ENCODE results near the gene MTG2.

The MTG2 gene

DNA sequence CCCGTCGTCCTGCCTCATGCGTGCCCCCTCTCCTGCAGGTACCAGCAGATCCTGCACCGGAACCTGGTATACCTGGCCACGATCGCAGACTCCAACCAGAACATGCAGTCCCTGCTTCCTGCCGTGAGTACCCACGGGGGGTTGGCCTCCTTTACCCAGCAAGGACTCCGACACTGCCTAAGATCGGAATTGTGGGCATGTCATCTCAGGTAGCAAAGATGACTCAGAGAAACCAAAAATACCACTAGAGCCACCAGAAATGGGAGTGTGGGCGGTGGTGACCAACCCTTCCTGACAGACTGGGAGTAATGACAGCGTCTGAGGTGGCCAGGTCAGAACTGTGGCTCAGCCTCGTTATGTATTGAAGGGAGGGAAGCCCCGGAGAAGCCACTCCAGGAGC, 23.0 kb upstream of the MTG2 start:
- H4K20me1 ChIP-seq (ENCODE audit: insufficient read depth, low read length) = peaks cover 8% of the 10 kb centered on the region

GRCh38 chr20:62160253-62160652, 22.6 kb upstream of the MTG2 start:
- H3K4me2 ChIP-seq (ENCODE audit: low read length) = no peak overlapping the region
- H3K36me3 ChIP-seq (replicated peaks; ENCODE audit: low read depth, low read length) = peaks cover 4% of the 10 kb centered on the region
- no peak overlapping the region for H3K27ac ChIP-seq (ENCODE audit: low read length)
- no peak overlapping the region for H3K9ac ChIP-seq (ENCODE audit: low read length)
- TF ChIP-seq, protein P1, sequence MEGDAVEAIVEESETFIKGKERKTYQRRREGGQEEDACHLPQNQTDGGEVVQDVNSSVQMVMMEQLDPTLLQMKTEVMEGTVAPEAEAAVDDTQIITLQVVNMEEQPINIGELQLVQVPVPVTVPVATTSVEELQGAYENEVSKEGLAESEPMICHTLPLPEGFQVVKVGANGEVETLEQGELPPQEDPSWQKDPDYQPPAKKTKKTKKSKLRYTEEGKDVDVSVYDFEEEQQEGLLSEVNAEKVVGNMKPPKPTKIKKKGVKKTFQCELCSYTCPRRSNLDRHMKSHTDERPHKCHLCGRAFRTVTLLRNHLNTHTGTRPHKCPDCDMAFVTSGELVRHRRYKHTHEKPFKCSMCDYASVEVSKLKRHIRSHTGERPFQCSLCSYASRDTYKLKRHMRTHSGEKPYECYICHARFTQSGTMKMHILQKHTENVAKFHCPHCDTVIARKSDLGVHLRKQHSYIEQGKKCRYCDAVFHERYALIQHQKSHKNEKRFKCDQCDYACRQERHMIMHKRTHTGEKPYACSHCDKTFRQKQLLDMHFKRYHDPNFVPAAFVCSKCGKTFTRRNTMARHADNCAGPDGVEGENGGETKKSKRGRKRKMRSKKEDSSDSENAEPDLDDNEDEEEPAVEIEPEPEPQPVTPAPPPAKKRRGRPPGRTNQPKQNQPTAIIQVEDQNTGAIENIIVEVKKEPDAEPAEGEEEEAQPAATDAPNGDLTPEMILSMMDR (IDR thresholded peaks at IDR 0.05; ENCODE audit: low read depth, low read length) = no peak
- H3K9me3 ChIP-seq (ENCODE audit: insufficient read depth, low read length) = no peaks in the 10 kb centered on the region
- no peaks in the 10 kb centered on the region for H3K4me1 ChIP-seq (ENCODE audit: low read length)
- peaks cover 8% of the 10 kb centered on the region for H4K20me1 ChIP-seq (ENCODE audit: insufficient read depth, low read length)
- H3K27me3 ChIP-seq (ENCODE audit: low read depth, low read length) = no peaks in the 10 kb centered on the region
- H3K4me3 ChIP-seq (ENCODE audit: low read length) = no peak overlapping the region
- no peak overlapping the region for H2AFZ ChIP-seq (ENCODE audit: low read depth, low read length)
- H3K79me2 ChIP-seq (ENCODE audit: low read length) = peaks cover 25% of the 10 kb centered on the region

More for the DNA sequence above, 23.0 kb upstream of the MTG2 start:
- Histone ChIP-seq H3K9me3 (ENCODE audit: insufficient read depth, low read length) (no peaks in the 10 kb centered on the region), H2AFZ (ENCODE audit: low read depth, low read length) (no peak overlapping the region), H3K79me2 (ENCODE audit: low read length) (peaks cover 26% of the 10 kb centered on the region), H3K36me3 (replicated peaks; ENCODE audit: low read depth, low read length) (peaks cover 4% of the 10 kb centered on the region), H3K27me3 (ENCODE audit: low read depth, low read length) (no peaks in the 10 kb centered on the region), H3K4me1 (ENCODE audit: low read length) (no peaks in the 10 kb centered on the region), H3K27ac (ENCODE audit: low read length) (no peak overlapping the region), H3K4me2 (ENCODE audit: low read length) (no peak overlapping the region), H3K4me3 (ENCODE audit: low read length) (no peak overlapping the region), H3K9ac (ENCODE audit: low read length) (no peak overlapping the region)
- TF ChIP-seq EZH2phosphoT487 (IDR thresholded peaks at IDR 0.05; ENCODE audit: low read depth) = no peak
- TF ChIP-seq, protein P1 (IDR thresholded peaks at IDR 0.05; ENCODE audit: low read depth, low read length) = no peak

- H3K27ac ChIP-seq (ENCODE audit: low read length) = no peak overlapping the region
- H3K9me3 ChIP-seq (ENCODE audit: insufficient read depth, low read length) = no peaks in the 10 kb centered on the region
- H3K4me2 ChIP-seq (ENCODE audit: low read length) = no peak overlapping the region
- H3K4me3 ChIP-seq (ENCODE audit: low read length) = no peak overlapping the region
- TF ChIP-seq EZH2phosphoT487 (IDR thresholded peaks at IDR 0.05; ENCODE audit: low read depth) = no peak
- TF ChIP-seq, protein P1 (IDR thresholded peaks at IDR 0.05; ENCODE audit: low read depth, low read length) = no peak
- peaks cover 21% of the 10 kb centered on the region for H3K79me2 ChIP-seq (ENCODE audit: low read length)
- peaks cover 8% of the 10 kb centered on the region for H4K20me1 ChIP-seq (ENCODE audit: insufficient read depth, low read length)
- H3K9ac ChIP-seq (ENCODE audit: low read length) = no peak overlapping the region
- peaks cover 4% of the 10 kb centered on the region for H3K36me3 ChIP-seq (replicated peaks; ENCODE audit: low read depth, low read length)
- no peak overlapping the region for H2AFZ ChIP-seq (ENCODE audit: low read depth, low read length)
- no peaks in the 10 kb centered on the region for H3K27me3 ChIP-seq (ENCODE audit: low read depth, low read length)
- no peaks in the 10 kb centered on the region for H3K4me1 ChIP-seq (ENCODE audit: low read length)
Measured at GRCh38 chr20:62160876-62161275, 22.0 kb upstream of the MTG2 start.

- no peaks in the 10 kb centered on the region for H3K9me3 ChIP-seq (ENCODE audit: insufficient read depth, low read length)
- H3K4me2 ChIP-seq (ENCODE audit: low read length) = no peak overlapping the region
- H3K36me3 ChIP-seq (replicated peaks; ENCODE audit: low read depth, low read length) = peaks cover 4% of the 10 kb centered on the region
- H3K9ac ChIP-seq (ENCODE audit: low read length) = no peak overlapping the region
- no peak overlapping the region for H3K4me3 ChIP-seq (ENCODE audit: low read length)
- no peak for TF ChIP-seq EZH2phosphoT487 (IDR thresholded peaks at IDR 0.05; ENCODE audit: low read depth)
- TF ChIP-seq, protein P1 (IDR thresholded peaks at IDR 0.05; ENCODE audit: low read depth, low read length) = no peak
- H2AFZ ChIP-seq (ENCODE audit: low read depth, low read length) = no peak overlapping the region
- H3K27ac ChIP-seq (ENCODE audit: low read length) = no peak overlapping the region
- H3K79me2 ChIP-seq (ENCODE audit: low read length) = peaks cover 17% of the 10 kb centered on the region
- peaks cover 8% of the 10 kb centered on the region for H4K20me1 ChIP-seq (ENCODE audit: insufficient read depth, low read length)
- H3K4me1 ChIP-seq (ENCODE audit: low read length) = no peaks in the 10 kb centered on the region
- H3K27me3 ChIP-seq (ENCODE audit: low read depth, low read length) = no peaks in the 10 kb centered on the region
Measured at GRCh38 chr20:62161347-62161746, 21.5 kb upstream of the MTG2 start.
